ENCODE measurements around the gene TOP2B. TPM values are rescaled to one million over a fixed set of nuclear protein-coding genes. Genes with fewer than 3 reads are reported as not detected.

The TOP2B gene
- total RNA-seq, 1 donor from 2014 or later, result 104 TPM

DNA sequence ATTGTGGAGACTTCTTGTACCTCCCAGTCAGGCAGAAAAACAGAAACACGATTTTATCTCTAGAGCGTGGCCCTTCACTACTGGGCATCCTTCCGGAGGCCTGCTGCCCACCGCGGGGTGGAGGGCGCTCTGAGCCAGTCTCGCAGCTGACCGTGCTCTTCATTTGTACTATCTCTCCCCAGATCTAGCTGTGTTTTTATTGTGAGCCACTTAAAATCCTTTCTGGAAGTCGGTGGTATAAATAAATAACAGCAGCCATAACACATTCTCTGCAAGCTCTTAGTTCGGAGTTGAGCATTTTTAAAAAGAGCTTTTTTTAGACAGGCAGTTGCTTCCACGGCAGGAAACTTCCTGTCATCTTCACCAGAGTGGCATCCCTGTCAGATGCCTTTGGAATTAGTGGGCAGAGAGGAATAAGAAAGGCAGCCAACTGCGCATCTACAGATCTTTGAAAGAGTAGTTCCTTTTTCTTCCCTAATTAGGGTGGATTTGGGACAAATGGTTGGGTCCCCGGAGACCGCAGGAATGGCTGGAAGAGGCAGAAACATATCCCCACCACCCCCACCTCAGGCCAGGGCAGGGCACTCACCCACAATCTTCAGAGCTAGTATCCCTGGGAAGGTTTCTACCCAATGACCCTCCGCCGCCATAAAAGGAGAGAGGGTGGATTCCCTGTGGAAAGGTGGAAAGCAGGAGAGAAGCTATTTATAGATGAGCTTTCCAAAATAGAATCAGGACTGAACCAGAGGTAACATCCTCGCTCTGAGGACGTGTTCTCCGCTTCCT lies 91.1 kb downstream of the TOP2B start:
- Histone ChIP-seq H3K36me3 (ENCODE audit: control insufficient read depth, insufficient read depth, low read length) (no peaks in the 10 kb centered on the region), H3K27me3 (ENCODE audit: control insufficient read depth, insufficient read depth, low read length) (no peaks in the 10 kb centered on the region), H3K4me3 (ENCODE audit: low read depth, low read length) (no peak overlapping the region)
- no peak for DNase-seq (ENCODE audit: low read depth)
- no peak for TF ChIP-seq CTCF (IDR thresholded peaks at IDR 0.05; ENCODE audit: insufficient read depth, low read length, poor library complexity, severe bottlenecking)

GRCh38 chr3:25572919-25573385 lies 91.8 kb downstream of the TOP2B start:
- Histone ChIP-seq H3K4me3 (ENCODE audit: low read depth, low read length) (no peak overlapping the region), H3K36me3 (ENCODE audit: control insufficient read depth, insufficient read depth, low read length) (no peaks in the 10 kb centered on the region), H3K27me3 (ENCODE audit: control insufficient read depth, insufficient read depth, low read length) (no peaks in the 10 kb centered on the region)
- no peak for DNase-seq (ENCODE audit: low read depth)
- TF ChIP-seq CTCF (IDR thresholded peaks at IDR 0.05; ENCODE audit: insufficient read depth, low read length, poor library complexity, severe bottlenecking), result no peak

DNA sequence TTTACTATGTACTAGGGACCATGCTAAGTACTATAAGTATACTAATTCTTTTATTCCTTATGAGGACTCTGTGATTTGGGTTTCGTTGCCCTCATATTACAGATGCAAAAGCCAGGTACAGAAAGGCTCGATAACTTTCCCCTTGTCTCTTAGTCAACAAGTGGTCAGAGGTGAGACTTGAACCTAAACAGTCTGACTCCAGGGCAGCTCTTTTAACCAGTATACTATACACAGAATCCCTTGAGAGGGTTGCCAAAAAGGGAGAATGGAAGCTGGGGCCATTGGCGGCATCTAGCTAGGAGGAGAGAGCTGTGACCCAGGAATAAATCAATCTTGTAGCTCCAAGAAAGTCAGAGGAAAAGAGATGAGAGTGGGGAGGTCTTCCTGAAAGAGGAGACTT lies 92.4 kb downstream of the TOP2B start:
- H3K27me3 ChIP-seq (ENCODE audit: control insufficient read depth, insufficient read depth, low read length), result no peaks in the 10 kb centered on the region
- no peaks in the 10 kb centered on the region for H3K36me3 ChIP-seq (ENCODE audit: control insufficient read depth, insufficient read depth, low read length)
- no peak for TF ChIP-seq CTCF (IDR thresholded peaks at IDR 0.05; ENCODE audit: insufficient read depth, low read length, poor library complexity, severe bottlenecking)
- DNase-seq (ENCODE audit: low read depth), result no peak
- no peak overlapping the region for H3K4me3 ChIP-seq (ENCODE audit: low read depth, low read length)

GRCh38 chr3:25571285-25571684 lies 93.4 kb downstream of the TOP2B start:
- Histone ChIP-seq H3K27me3 (ENCODE audit: control insufficient read depth, insufficient read depth, low read length) (no peaks in the 10 kb centered on the region), H3K36me3 (ENCODE audit: control insufficient read depth, insufficient read depth, low read length) (no peaks in the 10 kb centered on the region), H3K4me3 (ENCODE audit: low read depth, low read length) (no peak overlapping the region)
- DNase-seq (ENCODE audit: low read depth), result no peak
- no peak for TF ChIP-seq CTCF (IDR thresholded peaks at IDR 0.05; ENCODE audit: insufficient read depth, low read length, poor library complexity, severe bottlenecking)

- Histone ChIP-seq H3K27me3 (ENCODE audit: control insufficient read depth, insufficient read depth, low read length) (no peaks in the 10 kb centered on the region), H3K4me3 (ENCODE audit: low read depth, low read length) (no peak overlapping the region), H3K36me3 (ENCODE audit: control insufficient read depth, insufficient read depth, low read length) (no peaks in the 10 kb centered on the region)
- no peak for TF ChIP-seq CTCF (IDR thresholded peaks at IDR 0.05; ENCODE audit: insufficient read depth, low read length, poor library complexity, severe bottlenecking)
- DNase-seq (ENCODE audit: low read depth), result no peak
Measured at GRCh38 chr3:25568525-25569078, 96.1 kb downstream of the TOP2B start.

Measured in kidney epithelial cell (primary cell).